ENCODE results near the gene PDE1A.

PDE1A gene

GRCh38 chr2:182426918-182427240 is at the start of gene PDE1A:
TSS of gene PDE1A (minus strand) at chr2:182427036.
- DNase-seq, result peak; percentile 53 to 64

DNA sequence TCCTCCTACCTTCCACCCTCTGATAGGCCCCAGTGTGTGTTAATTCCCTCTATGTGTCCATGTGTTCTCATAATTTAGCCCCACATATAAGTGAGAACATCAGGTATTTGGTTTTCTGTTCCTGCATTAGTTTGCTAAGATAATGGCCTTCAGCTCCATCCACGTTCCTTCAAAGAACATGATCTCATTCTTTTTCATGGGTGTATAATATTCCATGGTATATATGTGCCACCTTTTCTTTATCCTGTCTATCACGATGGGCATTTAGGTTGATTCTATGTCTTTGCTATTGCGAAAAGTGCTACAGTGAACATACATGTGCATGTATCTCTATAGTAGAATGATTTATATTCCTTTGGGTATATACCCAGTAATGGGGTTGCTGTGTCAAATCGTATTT is 46.8 kb upstream of the PDE1A start:
- DNase-seq, result no peak

DNA sequence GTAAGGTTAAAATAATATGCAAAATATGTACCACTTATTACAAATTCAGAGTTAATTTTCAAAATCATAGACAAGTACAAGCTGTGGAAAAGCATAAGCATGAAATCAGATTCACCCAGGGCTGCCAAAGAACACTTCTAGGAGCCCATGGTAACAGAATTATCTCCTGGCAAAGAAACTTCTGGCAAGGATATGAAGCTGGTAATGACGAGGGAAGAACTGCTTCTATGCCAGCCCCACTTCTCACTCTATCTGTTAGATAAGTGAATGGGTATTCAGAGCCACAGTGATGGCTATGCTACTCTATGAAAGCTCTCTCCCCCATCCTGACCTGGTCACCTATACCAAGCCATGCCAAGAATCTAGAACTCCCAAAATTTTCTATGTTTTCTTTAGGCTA is 36.9 kb upstream of the PDE1A start:
- DNase-seq, result no peak

- no peak for DNase-seq
Measured at GRCh38 chr2:182456784-182457183, 29.9 kb upstream of the PDE1A start.

- no peak for DNase-seq
Measured at GRCh38 chr2:182452456-182452990, 25.7 kb upstream of the PDE1A start.

- no peak for DNase-seq
Measured at GRCh38 chr2:182448371-182448770, 21.5 kb upstream of the PDE1A start.

GRCh38 chr2:182447863-182448262 is 21.0 kb upstream of the PDE1A start:
- DNase-seq, result no peak

GRCh38 chr2:182447163-182447562 is 20.3 kb upstream of the PDE1A start:
- DNase-seq, result no peak

GRCh38 chr2:182446087-182446486 is 19.3 kb upstream of the PDE1A start:
- no peak for DNase-seq

DNA sequence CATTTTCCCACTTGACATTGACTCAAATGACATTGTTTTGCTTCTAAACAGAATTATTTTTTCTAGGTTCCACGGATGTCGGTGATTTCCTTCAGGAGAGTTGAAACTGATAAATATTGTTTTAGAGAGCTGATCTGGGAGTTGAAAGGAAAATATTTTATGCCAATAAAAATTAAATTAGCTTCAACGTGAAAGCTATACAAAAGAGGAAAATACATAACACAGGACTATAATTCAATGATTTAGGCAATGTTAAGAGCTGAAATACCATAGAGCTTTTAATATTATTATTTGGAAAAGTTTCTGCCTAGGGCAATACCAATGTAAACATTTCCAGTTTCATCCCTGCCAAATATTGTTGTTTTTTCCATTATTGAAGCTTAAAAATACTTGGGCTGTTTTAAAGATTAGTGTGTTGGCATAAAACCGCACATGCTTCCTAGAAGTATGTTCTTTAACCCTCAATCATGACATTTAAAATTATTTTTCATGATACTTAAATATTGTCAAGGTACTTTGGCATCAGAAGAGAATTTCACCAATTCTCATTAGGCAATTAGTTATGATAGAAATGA is 18.6 kb upstream of the PDE1A start:
- no peak for DNase-seq

DNA sequence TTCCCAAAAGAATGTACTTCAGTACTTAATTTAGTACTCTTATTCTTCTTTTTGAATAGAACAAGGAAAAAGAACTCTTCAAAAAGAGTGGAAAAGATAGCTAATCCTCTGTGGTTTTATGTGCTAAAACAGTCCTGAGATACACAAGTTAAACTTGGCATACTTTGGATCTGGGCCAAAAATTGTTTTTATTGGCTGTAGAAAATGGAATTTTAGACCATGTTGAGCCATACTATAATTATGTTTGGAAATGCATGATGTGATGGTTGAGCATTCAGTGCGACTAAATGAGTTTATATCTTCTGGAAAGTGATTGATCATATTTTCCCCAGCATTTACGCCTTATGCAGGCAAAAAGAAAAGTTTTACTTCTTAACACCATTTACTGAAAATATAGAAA is 18.0 kb upstream of the PDE1A start:
- no peak for DNase-seq

- no peak for DNase-seq
Measured at GRCh38 chr2:182444170-182444569, 17.3 kb upstream of the PDE1A start.

- no peak for DNase-seq
Measured at GRCh38 chr2:182436252-182436651, 9.4 kb upstream of the PDE1A start.

- DNase-seq, result no peak
Measured at GRCh38 chr2:182435754-182436153, 8.9 kb upstream of the PDE1A start.

- no peak for DNase-seq
Measured at GRCh38 chr2:182432051-182432450, 5.2 kb upstream of the PDE1A start.

DNA sequence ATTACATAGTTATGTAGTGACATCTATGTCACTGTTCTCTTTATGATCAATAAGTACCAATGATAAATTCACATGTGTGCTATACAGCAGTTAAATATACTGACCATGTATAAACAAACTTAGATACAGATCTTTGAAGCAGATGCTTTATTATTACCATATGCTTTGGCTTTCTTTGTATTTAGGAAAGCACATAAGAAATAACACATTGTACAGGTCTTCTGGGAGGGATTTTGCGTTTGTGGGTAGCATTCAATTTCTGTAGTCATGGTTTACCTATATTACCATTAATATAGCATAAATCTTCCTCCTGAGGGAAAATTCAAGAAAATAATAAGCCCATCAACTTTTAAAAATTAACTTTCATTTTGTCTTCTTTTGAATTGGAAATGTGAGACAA is 1.6 kb upstream of the PDE1A start:
- no peak for DNase-seq

- DNase-seq, result peak; percentile 61 to 64
Measured at GRCh38 chr2:182426082-182426917, 536 bp downstream of the PDE1A start.

GRCh38 chr2:182422864-182423263 is 4.0 kb downstream of the PDE1A start:
- no peak for DNase-seq

GRCh38 chr2:182420669-182421068 is 6.2 kb downstream of the PDE1A start:
- no peak for DNase-seq

GRCh38 chr2:182416861-182417260 is 10.0 kb downstream of the PDE1A start:
- no peak for DNase-seq

- no peak for DNase-seq
Measured at GRCh38 chr2:182416191-182416590, 10.6 kb downstream of the PDE1A start.

DNA sequence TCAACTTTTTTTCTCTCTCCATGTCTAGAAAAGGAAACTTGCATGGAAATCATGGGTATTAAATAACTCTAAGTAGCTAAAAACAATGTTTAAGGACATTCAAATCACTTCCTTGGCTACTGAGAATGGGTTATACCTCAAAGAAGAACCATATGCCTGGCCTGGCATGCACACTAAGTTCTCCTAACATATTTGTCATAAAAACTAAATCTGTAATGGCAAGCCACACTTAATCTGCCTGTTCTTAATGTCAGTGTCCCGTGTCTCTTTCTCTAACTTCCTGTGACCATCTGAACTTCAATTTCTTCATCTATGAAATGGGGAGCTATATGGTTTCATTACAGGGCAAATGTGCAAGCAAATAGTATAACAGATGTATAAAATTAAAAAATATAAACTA is 11.1 kb downstream of the PDE1A start:
- no peak for DNase-seq

DNA sequence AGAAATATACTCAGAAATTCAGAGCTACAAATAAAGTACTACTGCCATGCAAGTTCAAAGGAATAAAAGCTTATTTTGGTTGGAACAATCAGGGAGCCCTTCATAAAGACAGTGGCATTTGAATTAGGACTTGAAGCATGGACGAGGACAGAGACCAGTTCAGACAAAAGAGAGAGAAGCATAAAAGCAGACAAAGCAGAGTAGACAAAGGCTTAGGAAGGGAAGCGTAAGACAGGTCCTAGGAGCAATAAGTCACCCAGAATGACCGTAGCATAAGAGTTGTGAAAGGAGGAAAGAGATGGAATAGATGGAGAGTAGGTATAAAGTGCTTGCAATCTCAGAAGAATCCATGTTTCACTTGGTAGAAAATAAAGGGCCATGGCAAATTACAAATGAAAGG is 14.0 kb downstream of the PDE1A start:
- no peak for DNase-seq

GRCh38 chr2:182410120-182410519 is 16.7 kb downstream of the PDE1A start:
- no peak for DNase-seq

DNA sequence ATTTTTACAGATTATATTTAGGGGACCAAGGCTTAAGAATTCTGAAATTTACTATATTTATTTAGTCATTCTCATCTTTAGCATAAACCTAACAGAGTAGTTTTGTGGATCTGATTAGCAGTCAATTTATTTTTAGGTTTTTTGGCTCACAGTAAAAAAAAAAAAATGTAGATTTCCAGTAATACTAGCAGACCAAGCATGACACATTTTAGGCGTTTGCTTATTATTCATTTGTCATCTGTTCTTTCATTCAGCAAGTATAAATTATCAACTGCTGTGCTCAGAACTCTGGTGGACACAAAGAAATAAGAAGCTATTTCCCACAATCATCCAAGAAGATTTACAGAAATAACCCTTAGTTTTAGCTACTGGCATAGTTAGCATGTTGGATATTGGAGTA is 20.6 kb downstream of the PDE1A start:
- DNase-seq, result no peak

Measured in Kasumi-1 (cell line).